ENCODE results near the gene UNC5B. TPM values are rescaled to one million over a fixed set of nuclear protein-coding genes. Genes with fewer than 3 reads are reported as not detected.
A peak's percentile ranks its signal among the peaks of the same experiment; 100 is the strongest.
"Not testable (repeated sequence)": the region's sequence is repeated elsewhere in the genome, so short reads cannot be mapped to it uniquely, and the experiment has no call there.

Gene UNC5B
- total RNA-seq, 1 experiment from 2014 or later, result 22.0 TPM

DNA sequence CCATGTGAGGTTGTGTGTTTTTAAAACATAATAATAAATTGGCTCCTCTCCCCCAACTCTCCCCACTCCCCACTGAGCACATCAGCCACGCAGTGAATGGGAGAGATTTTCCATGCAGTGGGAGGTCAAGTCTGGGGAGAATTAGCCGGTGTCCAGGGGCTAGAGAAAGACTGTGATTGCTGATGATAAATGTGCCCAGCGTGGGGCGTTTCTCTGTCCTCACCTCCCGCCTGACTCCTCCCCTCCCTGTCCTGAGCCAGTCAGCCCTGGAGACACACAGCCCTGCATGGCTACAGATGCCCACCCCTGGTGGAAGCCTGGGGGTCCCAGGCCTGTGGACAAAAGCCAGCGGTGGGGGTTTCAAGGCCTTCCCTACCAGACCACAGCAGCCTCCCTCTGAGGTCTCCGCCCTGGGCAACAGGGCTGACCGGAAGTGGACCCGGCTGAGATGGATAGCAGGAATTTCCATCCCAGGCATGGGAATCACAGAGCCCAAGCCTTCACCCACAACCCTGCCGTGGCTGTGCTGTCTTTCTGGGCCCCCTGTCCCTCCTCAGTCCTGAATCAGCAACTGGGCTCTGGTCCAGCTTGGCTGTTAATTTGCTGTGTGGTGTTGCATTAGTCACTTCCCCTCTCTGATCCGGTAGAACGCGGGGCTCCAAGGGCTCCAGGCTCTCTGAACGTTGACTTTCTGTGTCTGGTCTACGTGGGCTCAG is 59.8 kb downstream of the UNC5B start:
- Histone ChIP-seq H3K4me2 (ENCODE audit: low read length) (peak overlapping the region; percentile 49), H3K9me2 (ENCODE audit: insufficient read depth) (no peaks in the 10 kb centered on the region), H4K20me1 (ENCODE audit: insufficient read depth) (no peaks in the 10 kb centered on the region), H3K79me2 (ENCODE audit: insufficient read depth, low read length) (no peaks in the 10 kb centered on the region), H3K4me1 (ENCODE audit: control insufficient read depth in 1 of 2, insufficient read depth in 2 of 2, low read length in 2 of 2) (peaks cover 26 to 34% of the 10 kb centered on the region in 2 experiments; a peak in 3 of 4 replicates), H3K9ac (ENCODE audit: low read length) (no peak overlapping the region), H3K36me3 (ENCODE audit: control insufficient read depth in 1 of 2, insufficient read depth in 2 of 2, low read length in 2 of 2) (no peaks in the 10 kb centered on the region), H3K9me3 (ENCODE audit: control insufficient read depth in 1 of 2, insufficient read depth in 1 of 2, low read depth in 1 of 2, low read length in 2 of 2) (no peaks in the 10 kb centered on the region), H3K4me3 (replicated peaks in 1 of 2; ENCODE audit: low read depth in 1 of 2, low read length in 2 of 2) (no peak overlapping the region), H3K27me3 (ENCODE audit: insufficient read depth, low read length) (no peaks in the 10 kb centered on the region), H2AFZ (ENCODE audit: low read depth, low read length, poor library complexity, severe bottlenecking) (no peak overlapping the region), H3K27ac (ENCODE audit: low read depth, low read length) (no peak overlapping the region)
- ATAC-seq (no peak; the same call in 1 of the 2 replicates), DNase-seq (ENCODE audit: low read depth, low spot score) (no peak)
- BruUV-seq (replicated peaks), result no TSS peak
- no peak for TF ChIP-seq CEBPB (IDR thresholded peaks at IDR 0.05; ENCODE audit: low read depth)
- TF ChIP-seq RAD21 (IDR thresholded peaks at IDR 0.05; ENCODE audit: low read depth), result no peak
- TF ChIP-seq, protein P1, sequence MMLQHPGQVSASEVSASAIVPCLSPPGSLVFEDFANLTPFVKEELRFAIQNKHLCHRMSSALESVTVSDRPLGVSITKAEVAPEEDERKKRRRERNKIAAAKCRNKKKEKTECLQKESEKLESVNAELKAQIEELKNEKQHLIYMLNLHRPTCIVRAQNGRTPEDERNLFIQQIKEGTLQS (IDR thresholded peaks at IDR 0.05), result no peak
- no peak for TF ChIP-seq POLR2A (IDR thresholded peaks at IDR 0.05; ENCODE audit: borderline replicate concordance, extremely low read depth, insufficient read depth, insufficient read length)
- TF ChIP-seq SIN3A (IDR thresholded peaks at IDR 0.05; ENCODE audit: low read depth), result no peak
- no peak for TF ChIP-seq YY1 (IDR thresholded peaks at IDR 0.05; ENCODE audit: extremely low read depth, insufficient replicate concordance, low read depth, low read length)
- TF ChIP-seq, protein P2, sequence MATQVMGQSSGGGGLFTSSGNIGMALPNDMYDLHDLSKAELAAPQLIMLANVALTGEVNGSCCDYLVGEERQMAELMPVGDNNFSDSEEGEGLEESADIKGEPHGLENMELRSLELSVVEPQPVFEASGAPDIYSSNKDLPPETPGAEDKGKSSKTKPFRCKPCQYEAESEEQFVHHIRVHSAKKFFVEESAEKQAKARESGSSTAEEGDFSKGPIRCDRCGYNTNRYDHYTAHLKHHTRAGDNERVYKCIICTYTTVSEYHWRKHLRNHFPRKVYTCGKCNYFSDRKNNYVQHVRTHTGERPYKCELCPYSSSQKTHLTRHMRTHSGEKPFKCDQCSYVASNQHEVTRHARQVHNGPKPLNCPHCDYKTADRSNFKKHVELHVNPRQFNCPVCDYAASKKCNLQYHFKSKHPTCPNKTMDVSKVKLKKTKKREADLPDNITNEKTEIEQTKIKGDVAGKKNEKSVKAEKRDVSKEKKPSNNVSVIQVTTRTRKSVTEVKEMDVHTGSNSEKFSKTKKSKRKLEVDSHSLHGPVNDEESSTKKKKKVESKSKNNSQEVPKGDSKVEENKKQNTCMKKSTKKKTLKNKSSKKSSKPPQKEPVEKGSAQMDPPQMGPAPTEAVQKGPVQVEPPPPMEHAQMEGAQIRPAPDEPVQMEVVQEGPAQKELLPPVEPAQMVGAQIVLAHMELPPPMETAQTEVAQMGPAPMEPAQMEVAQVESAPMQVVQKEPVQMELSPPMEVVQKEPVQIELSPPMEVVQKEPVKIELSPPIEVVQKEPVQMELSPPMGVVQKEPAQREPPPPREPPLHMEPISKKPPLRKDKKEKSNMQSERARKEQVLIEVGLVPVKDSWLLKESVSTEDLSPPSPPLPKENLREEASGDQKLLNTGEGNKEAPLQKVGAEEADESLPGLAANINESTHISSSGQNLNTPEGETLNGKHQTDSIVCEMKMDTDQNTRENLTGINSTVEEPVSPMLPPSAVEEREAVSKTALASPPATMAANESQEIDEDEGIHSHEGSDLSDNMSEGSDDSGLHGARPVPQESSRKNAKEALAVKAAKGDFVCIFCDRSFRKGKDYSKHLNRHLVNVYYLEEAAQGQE (IDR thresholded peaks at IDR 0.05; ENCODE audit: low read depth), result no peak
- TF ChIP-seq POLR2AphosphoS5 (IDR thresholded peaks at IDR 0.05; ENCODE audit: low read depth, low read length), result no peak
- CTCF ChIA-PET, result interaction anchor here (0.6 kb wide), 1 partner anchor 47 kb away, joined by 4 read pairs; no protein-coding TSS in a partner anchor
- RAD21 ChIA-PET (ENCODE audit: low non-redundant PET in 1 of 2, low total read pairs in 2 of 2, uncharacterized antibody in 2 of 2, unreplicated experiment in 2 of 2), result no interaction called here
- POLR2A ChIA-PET, result no interaction called here
- intact Hi-C loops (cut with micrococcal nuclease), result loop anchor here (5.0 kb wide), 1 partner anchor 345 kb away; no protein-coding TSS in a partner anchor

DNA sequence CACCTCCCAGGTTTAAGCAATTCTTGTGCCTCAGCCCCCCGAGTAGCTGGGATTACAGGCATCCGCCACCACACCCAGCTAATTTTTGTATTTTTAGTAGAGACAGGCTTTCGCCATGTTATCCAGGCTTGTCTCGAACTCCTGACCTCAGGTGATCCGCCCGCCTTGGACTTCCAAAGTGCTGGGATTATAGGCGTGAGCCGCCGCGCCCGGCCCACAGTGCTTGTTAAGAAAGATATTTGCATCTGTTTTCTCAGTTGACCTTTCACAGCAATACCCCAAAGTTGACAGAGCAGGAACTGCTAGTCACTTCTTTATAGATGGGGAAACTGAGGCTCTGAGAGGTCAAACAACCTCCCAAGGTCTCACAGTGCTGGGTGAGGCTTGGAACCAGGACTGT is 60.6 kb downstream of the UNC5B start:
- H3K27ac ChIP-seq (ENCODE audit: low read depth, low read length); H3K79me2 ChIP-seq (ENCODE audit: insufficient read depth, low read length); H3K36me3 ChIP-seq (ENCODE audit: control insufficient read depth in 1 of 2, insufficient read depth in 2 of 2, low read length in 2 of 2); POLR2A ChIA-PET; H3K4me3 ChIP-seq (replicated peaks in 1 of 2; ENCODE audit: low read depth in 1 of 2, low read length in 2 of 2); DNase-seq (ENCODE audit: low read depth, low spot score); BruUV-seq (replicated peaks); H3K9ac ChIP-seq (ENCODE audit: low read length); H3K27me3 ChIP-seq (ENCODE audit: insufficient read depth, low read length); H2AFZ ChIP-seq (ENCODE audit: low read depth, low read length, poor library complexity, severe bottlenecking); H3K9me3 ChIP-seq (ENCODE audit: control insufficient read depth in 1 of 2, insufficient read depth in 1 of 2, low read depth in 1 of 2, low read length in 2 of 2); H4K20me1 ChIP-seq (ENCODE audit: insufficient read depth); H3K9me2 ChIP-seq (ENCODE audit: insufficient read depth); ATAC-seq: not testable (repeated sequence)
- H3K4me2 ChIP-seq (ENCODE audit: low read length), result peak overlapping the region; percentile 49; the same call in 1 of the 2 replicates
- intact Hi-C loops (cut with micrococcal nuclease), result loop anchor here (5.0 kb wide), 1 partner anchor 346 kb away; no protein-coding TSS in a partner anchor
- H3K4me1 ChIP-seq (ENCODE audit: control insufficient read depth in 1 of 2, insufficient read depth in 2 of 2, low read length in 2 of 2), result peaks cover 26 to 34% of the 10 kb centered on the region in 2 experiments; a peak in 3 of 4 replicates
- ChIA-PET RAD21 (ENCODE audit: low non-redundant PET in 1 of 2, low total read pairs in 2 of 2, uncharacterized antibody in 2 of 2, unreplicated experiment in 2 of 2) (interaction anchor here in 1 of 2 experiments (0.6 kb wide), 1 partner anchor 425 kb away, joined by 4 read pairs; no protein-coding TSS in a partner anchor), CTCF (interaction anchor here (0.6 kb wide), 1 partner anchor 46 kb away, joined by 4 read pairs; no protein-coding TSS in a partner anchor)

All from HCT116 (cell line).